Activated naive CD4-positive, alpha-beta T cell treated with anti-CD3 and anti-CD28 coated beads, Interleukin-2, amount 50 U/mL, for 16 hours (primary cell): ENCODE data around the gene GTF2IRD1.
"Not testable (repeated sequence)": the region's sequence is repeated elsewhere in the genome, so short reads cannot be mapped to it uniquely, and the experiment has no call there.

Experiments
- DNase-seq: peaks from one replicate; pipeline ENCODE4 v3.0.0-alpha.2; 2020

The GTF2IRD1 gene

GRCh38 chr7:74430409-74430808, 23.3 kb upstream of the GTF2IRD1 start:
- DNase-seq, result not testable (repeated sequence)

DNA sequence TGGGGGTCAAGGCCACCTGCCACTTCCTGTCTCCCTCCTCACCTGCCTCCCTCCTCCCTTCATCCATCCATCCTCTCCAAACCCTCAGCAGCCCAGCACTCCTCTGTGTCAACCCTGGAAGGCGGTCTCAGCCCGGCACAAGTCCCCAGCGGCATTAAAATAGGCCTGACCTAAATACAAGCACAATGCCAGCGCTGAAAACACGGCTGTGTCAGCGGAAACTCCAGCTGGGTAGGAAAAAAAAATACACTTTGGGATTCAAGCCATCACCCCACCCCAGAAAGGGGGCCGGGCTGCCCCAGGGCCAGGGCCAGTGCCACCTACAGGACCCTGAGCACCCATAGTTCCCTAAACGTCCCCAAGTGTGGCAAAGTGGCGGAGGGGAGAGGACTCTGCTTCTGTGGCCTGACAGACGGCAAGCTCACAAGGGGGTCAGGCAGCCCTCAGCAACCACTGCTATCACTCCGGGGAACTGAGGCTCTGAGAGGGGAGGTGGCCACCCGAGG, 22.7 kb upstream of the GTF2IRD1 start:
- no peak for DNase-seq

GRCh38 chr7:74437291-74437571, 16.5 kb upstream of the GTF2IRD1 start:
- not testable (repeated sequence) for DNase-seq

GRCh38 chr7:74438327-74438726, 15.4 kb upstream of the GTF2IRD1 start:
- DNase-seq, result no peak

DNA sequence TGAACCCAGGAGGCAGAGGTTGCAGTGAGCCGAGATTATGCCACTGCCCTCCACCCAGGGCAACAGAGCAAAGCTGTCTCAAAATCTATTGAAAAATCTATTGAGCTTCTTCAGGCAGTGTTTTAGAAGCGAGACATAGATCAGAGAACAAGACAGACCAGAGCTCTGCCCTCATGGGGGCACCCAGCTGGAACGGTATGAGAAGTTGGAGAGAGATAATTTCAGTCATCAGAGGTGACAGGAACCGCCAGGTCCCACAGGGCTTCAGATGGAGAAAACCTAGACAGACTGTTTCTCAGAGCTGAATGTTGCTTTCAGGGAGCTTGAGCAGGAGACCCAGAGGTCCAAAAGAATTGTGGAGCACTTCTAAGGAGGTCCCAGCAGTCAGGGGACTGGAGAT, 14.2 kb upstream of the GTF2IRD1 start:
- no peak for DNase-seq

DNA sequence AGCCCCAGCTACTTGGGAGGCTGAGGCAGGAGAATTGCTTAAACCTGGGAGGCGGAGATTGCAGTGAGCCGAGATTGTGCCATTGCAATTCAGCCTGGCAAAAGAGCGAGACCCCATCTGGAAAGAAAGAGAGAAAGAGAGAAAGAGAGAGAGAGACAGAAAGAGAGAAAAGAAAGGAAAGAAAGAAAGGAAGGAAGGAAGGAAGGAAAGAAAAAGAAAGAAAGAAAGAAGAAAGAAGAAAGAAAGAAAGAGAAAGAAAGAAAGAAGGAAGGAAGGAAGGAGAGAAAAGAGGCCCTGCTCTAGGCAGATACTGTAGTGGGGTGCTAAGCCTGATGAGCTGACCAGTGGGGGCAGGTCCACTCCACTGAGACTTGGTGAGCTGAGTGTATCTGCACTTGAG, 13.6 kb upstream of the GTF2IRD1 start:
- not testable (repeated sequence) for DNase-seq

DNA sequence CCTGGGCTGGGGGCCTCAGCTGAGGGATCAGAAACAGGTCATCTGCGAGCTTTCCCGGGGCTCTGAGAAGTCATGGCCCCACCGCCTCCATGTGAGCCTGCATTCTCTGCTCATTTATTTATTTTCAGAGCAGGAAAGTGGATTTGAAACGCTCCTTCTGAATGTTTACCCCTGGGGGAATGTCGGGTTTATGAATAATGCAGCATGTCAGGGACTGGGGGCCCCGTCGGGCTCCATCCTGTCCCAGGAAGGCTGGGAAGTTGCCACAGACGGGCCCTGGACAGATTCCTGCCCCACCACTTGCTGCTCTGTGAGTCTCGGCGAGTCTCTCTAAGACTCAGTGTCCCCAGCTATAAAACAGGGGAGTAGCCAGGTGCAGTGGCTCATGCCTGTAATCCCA, 11.9 kb upstream of the GTF2IRD1 start:
- DNase-seq, result no peak

DNA sequence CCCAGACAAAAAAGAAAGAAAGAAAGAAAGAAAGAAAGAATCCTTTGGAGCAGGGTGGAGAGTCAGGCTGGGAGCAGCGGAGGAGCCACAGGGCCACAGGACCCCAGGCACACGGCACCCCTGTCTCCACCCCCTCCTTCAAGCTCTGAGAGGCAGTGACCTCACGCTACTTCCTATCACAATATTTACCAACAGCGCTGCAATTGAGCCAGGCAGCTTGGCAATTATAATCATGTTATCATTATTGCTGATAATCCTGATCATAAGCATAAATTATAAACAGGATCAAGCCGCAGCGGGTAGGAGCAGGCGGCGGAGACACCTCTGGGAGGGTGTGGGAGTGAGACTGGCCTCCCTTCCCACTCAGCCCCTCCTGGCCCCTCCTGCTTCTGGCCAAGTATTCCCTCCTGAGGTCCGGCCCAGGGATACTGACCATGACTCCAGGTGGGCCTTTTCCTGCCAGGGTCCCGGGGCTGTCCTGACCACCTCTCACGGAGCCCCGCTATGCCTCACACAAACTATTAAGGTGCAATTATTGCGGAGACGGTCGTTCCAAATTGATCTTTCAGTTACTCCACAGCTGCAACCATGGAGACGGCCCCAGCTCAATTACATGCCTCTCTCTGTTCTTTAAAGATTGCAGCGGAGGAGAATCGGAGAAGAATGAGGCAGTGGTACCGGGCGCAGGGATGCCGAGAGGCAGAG, 10.0 kb upstream of the GTF2IRD1 start:
- DNase-seq, result no peak

DNA sequence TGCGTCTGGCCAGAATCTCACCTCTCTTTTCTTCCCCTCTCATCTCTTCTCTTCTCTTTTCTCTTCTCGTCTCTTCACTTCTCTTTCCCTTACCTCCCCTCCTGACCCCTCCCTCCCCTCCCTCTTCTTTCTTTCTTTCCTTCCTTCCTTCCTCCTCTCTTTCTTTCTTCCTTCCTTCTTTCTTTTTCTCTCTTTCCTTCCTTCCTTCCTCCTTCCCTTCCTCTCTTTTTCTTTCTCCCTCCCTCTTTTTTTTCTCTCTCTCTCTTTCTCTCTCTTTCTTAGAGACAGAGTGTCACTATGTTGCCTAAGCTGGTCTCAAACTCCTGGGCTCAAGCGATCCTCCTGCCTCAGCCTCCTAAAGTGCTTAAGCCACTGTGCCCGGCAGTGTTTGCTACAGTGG, 4.6 kb upstream of the GTF2IRD1 start:
- DNase-seq, result no peak

- DNase-seq, result peak; percentile 65
Measured at GRCh38 chr7:74449809-74450397, 3.8 kb upstream of the GTF2IRD1 start.

GRCh38 chr7:74452748-74453321, 871 bp upstream of the GTF2IRD1 start:
- peak; percentile 23 for DNase-seq

GRCh38 chr7:74454021-74454924, 567 bp downstream of the GTF2IRD1 start:
- DNase-seq, result peak; percentile 24

DNA sequence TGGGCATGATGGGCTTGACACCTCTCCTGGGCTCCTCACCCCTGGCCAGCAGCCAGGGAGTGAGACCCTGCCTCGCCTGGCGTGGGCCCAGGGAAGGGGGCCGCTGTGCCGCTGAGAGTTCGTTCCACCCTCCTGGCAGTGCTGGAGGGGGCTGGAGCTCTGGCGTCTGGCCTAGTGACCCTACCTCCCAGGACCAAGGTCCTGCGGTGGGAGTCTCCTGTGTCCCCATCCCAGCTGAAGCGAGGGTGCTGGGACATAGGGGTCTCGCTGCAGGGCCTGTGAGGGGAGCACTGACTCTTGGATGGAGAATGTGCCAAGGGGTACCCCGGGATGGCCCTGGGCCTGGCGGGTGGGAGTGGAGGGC, 1.2 kb downstream of the GTF2IRD1 start:
- no peak for DNase-seq

GRCh38 chr7:74455291-74455804, 1.6 kb downstream of the GTF2IRD1 start:
- DNase-seq, result no peak

DNA sequence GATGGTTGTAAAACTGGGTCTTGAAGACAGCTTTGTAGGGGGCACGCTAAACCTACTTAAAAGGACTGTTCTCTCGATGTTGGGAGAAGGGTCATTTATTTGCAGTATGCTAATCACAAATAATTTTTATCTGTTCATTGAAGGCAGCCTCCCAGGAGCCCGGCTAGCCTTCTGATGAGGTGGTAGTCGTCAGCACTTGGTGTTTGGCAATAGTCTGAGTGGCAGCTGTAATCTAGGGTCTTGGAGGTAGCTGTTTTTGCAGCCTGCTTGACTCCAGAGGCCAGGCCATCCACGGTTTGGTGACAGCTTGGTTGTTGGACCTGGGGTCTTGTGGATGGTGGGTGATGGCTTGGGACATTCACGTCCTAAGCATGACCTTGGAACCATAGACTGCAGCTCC, 2.2 kb downstream of the GTF2IRD1 start:
- no peak for DNase-seq

- DNase-seq, result no peak
Measured at GRCh38 chr7:74457007-74457406, 3.3 kb downstream of the GTF2IRD1 start.

- DNase-seq, result no peak
Measured at GRCh38 chr7:74461970-74462706, 8.4 kb downstream of the GTF2IRD1 start.

DNA sequence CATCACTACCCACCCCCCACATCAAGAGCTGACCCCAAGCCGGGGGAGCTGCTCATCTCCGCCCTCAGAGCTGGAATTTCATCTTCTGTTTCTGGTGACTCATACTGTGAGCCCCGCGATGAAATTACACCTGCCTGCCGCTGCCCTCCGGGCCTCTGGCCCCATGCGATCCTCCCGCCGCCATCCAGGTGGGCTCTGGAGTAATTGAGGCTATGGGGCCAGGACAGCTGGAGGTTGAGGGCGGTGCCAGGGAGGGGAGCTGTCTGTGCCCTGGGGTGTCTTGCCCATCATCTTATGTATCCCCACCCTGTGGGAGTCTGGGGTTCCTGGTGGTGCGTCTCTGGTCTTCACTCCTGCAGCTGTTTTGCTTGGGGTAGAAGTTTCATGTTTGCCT, 9.0 kb downstream of the GTF2IRD1 start:
- no peak for DNase-seq

DNA sequence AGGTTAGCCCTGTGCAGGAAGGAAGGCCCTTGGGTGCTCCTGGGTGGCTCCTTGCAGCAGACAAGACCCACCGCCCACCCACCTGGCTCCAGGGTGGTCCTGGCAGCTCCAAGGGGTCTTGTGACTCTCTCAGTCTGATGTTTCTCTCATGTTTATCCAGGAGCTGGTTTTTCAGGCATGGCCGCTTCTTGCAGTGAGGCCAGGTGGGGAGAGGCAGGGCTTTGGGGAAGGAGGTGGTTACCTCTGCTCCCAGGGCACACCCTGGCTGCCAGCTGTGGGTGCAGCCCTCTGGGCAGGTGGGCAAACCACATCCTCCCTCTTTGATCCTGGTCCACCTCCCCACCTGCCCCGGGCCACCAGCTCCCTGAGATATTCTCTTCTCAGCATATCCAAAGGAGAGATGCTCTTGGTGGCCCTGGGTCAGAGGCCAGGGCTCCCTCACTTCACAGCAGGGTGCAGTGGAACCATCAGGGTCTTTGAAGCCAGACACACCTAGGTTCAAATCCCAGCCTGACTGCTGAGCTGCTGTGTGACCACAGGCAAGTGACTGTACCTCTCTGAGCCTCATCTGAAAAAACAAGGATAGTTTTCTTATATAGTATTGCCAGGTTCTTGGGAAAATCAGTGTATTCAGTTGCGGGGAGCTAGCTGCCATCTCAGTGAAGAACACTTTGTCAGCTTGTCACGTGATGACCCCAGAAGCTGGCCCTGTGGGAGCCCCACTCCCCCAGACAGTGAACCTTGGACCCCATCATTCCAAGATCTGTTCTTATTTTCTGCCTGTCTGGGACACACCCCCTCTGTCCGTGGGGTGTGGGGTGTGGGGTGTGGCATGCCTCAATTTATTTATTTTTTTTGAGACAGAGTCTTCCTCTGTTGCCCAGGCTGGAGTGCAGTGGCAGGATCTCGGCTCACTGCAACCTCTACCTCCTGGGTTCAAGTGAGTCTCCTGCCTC, 11.5 kb downstream of the GTF2IRD1 start:
- DNase-seq, result no peak

DNA sequence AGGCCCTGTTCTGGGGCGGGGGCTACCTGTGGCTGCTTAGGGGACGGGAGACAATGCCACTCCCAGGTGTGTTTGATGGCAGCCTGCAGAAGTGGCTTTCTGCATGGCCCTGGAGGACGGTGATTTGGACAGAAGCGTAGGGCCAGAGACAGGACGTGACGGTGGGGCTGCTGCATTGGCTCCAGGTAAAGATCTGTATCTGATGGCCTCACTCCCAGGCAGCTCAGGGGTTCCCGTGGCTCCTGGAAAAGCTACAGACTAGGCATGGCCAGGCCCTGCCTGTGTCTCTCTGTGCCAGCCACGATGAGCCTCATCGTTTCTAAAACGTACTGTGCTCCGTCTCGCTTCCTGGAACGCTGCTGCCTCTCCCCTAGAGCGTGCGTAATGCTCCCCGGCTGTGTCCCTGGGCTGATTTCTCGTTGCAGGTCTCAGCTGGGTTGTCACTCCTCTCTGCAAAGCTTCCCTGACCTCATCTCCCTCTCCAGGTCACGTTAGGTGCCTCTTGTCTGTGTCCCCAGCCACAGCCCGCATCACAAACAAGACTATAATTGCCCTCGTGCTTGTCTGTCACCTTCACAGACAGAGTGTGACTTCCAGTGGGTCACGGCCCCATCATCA, 12.6 kb downstream of the GTF2IRD1 start:
- DNase-seq, result no peak

- DNase-seq, result no peak
Measured at GRCh38 chr7:74467876-74468275, 14.2 kb downstream of the GTF2IRD1 start.
